SK-N-MC (cell line): ENCODE results near the gene PCP4L1.

ENCODE experiments used
- DNase-seq: peaks from one replicate; pipeline ENCODE4 v3.0.0-alpha.2; 2011; ENCODE audit warnings: low read depth, low spot score
- H3K27ac ChIP-seq: fragments of 200-600 bp; sonication (generic); 2 replicates; pipeline ENCODE4 v1.5.1; 2016; ENCODE audit warnings: mixed run types
- H3K36me3 ChIP-seq: fragments of 200-600 bp; sonication (generic); 2 replicates; pipeline ENCODE4 v1.6.1; 2017; ENCODE audit warnings: antibody characterized with exemption, low read length, mixed read lengths; ENCODE audit not compliant: insufficient read depth
- H3K4me3 ChIP-seq: fragments of 200-600 bp; sonication (generic); 2 replicates; pipeline ENCODE4 v1.5.1; 2016
- H3K9ac ChIP-seq: fragments of 200-600 bp; sonication (generic); 2 replicates; pipeline ENCODE4 v1.8.0; 2017; ENCODE audit warnings: mixed run types, mixed read lengths; ENCODE audit not compliant: insufficient read length
- H3K9me3 ChIP-seq: fragments of 200-600 bp; sonication (generic); 2 replicates; pipeline ENCODE4 v1.6.1; 2017; ENCODE audit warnings: low read depth, mild to moderate bottlenecking, antibody characterized with exemption, low read length, moderate library complexity, mixed read lengths
- EZH2 ChIP-seq: fragments of 200-600 bp; sonication (generic); IDR thresholded peaks from one replicate; pipeline ENCODE4 v1.6.1; 2017; ENCODE audit warnings: antibody characterized with exemption
- FOXP2 ChIP-seq: optimal IDR thresholded peaks from 2 replicates; pipeline ENCODE3; 2011; ENCODE audit warnings: mild to moderate bottlenecking, moderate library complexity; ENCODE audit not compliant: insufficient read depth; ENCODE audit errors: extremely low read length, control extremely low read depth
- POLR2AphosphoS5 ChIP-seq: IDR thresholded peaks from 2 replicates; pipeline ENCODE4 v1.6.1; 2012; ENCODE audit warnings: mild to moderate bottlenecking, low read depth, low read length, borderline replicate concordance

Gene PCP4L1

GRCh38 chr1:161259765-161260164 is 1.2 kb downstream of the PCP4L1 start:
- DNase-seq = no peak
- no peak overlapping the region for H3K4me3 ChIP-seq
- no peaks in the 10 kb centered on the region for H3K36me3 ChIP-seq
- H3K9me3 ChIP-seq = no peaks in the 10 kb centered on the region
- TF ChIP-seq POLR2AphosphoS5 (no peak), EZH2 (no peak)
- no peak overlapping the region for H3K9ac ChIP-seq
- H3K27ac ChIP-seq = no peak overlapping the region

- TF ChIP-seq FOXP2 (no peak), EZH2 (no peak)
- Histone ChIP-seq H3K9me3 (no peaks in the 10 kb centered on the region), H3K27ac (no peak overlapping the region), H3K4me3 (no peak overlapping the region), H3K9ac (no peak overlapping the region), H3K36me3 (no peaks in the 10 kb centered on the region)
- no peak for DNase-seq
Observed at GRCh38 chr1:161260376-161261260, 2.1 kb downstream of the PCP4L1 start.

- DNase-seq = no peak
- Histone ChIP-seq H3K4me3 (no peak overlapping the region), H3K36me3 (no peaks in the 10 kb centered on the region), H3K9ac (no peak overlapping the region), H3K27ac (no peak overlapping the region), H3K9me3 (no peaks in the 10 kb centered on the region)
- no peak for TF ChIP-seq FOXP2
- no peak for TF ChIP-seq POLR2AphosphoS5
- TF ChIP-seq EZH2 = no peak
Observed at GRCh38 chr1:161261261-161262235, 3.0 kb downstream of the PCP4L1 start.

DNA sequence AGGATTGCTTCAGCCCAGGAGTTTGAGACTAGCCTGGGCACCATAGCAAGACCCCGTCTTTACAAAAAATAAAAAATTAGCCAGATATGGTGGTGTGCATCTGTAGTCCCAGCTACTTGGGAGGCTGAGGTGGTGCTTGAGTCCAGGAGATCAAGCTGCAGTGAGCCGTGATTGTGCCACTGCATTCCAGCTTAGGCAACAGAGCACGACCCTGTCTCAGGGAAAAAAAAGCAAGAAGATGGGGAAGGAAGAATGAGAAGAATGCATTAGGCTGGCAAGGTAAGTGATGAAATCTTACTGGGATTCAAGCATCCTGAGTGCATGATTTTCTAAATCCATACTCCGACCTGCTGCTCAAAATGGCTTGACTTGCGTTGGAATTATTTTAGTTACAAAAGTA is 6.8 kb downstream of the PCP4L1 start:
- TF ChIP-seq POLR2AphosphoS5 = no peak
- TF ChIP-seq FOXP2 = no peak
- DNase-seq = no peak
- H3K36me3 ChIP-seq = no peaks in the 10 kb centered on the region

GRCh38 chr1:161266202-161266601 is 7.7 kb downstream of the PCP4L1 start:
- DNase-seq = no peak
- Histone ChIP-seq H3K27ac (no peak overlapping the region), H3K36me3 (no peaks in the 10 kb centered on the region)

More for the DNA sequence above, 6.8 kb downstream of the PCP4L1 start:
- Histone ChIP-seq H3K9ac (no peak overlapping the region), H3K27ac (no peak overlapping the region), H3K9me3 (no peaks in the 10 kb centered on the region), H3K4me3 (no peak overlapping the region)

DNA sequence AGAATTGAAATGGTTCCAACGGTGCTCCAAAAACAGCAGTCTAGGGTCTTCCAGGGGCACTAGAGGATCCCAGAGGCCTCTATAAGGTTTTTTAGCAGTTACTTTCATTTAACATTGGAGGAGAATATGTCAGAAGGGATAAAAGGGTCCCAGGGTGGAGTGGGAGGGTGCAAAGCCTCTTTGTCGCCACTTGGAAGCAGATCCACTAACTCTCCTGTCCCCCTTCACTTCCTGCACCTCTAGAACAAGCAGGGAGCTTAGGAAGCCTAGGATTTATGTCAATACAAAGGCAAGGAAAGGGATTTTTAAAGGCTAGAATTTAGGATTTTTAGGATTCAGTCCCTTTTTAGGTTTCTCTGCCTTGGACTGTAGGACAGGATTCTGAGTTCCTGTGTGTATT is 8.3 kb downstream of the PCP4L1 start:
- H3K4me3 ChIP-seq = no peak overlapping the region
- DNase-seq = no peak
- H3K9me3 ChIP-seq = no peaks in the 10 kb centered on the region
- TF ChIP-seq POLR2AphosphoS5 = no peak
- no peak overlapping the region for H3K9ac ChIP-seq
- no peaks in the 10 kb centered on the region for H3K36me3 ChIP-seq
- H3K27ac ChIP-seq = no peak overlapping the region

More at GRCh38 chr1:161266202-161266601, 7.7 kb downstream of the PCP4L1 start:
- Histone ChIP-seq H3K9ac (no peak overlapping the region), H3K9me3 (no peaks in the 10 kb centered on the region), H3K4me3 (no peak overlapping the region)
- TF ChIP-seq POLR2AphosphoS5 = no peak
- TF ChIP-seq FOXP2 = no peak
- no peak for TF ChIP-seq EZH2

DNA sequence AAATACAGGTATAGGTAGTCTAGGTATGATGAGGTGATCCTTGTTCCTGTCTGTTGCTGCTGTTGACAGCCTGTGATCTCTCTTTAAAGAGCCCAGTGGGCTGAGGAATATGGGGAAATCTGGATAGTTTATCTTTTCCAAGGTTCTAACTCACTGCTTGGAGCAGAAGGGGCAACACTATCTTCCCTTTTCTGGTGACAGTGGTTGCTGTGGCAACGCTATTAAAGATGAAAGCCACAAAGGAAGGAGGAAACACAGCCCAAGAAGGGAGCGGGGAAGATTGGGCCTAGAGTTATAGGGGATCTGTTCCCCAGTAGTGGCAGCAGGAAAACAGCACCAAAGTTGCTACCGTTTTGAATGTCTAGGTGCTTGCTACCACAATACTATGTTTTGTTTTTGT is 8.8 kb downstream of the PCP4L1 start:
- H3K27ac ChIP-seq = no peak overlapping the region
- no peaks in the 10 kb centered on the region for H3K9me3 ChIP-seq
- H3K4me3 ChIP-seq = no peak overlapping the region
- TF ChIP-seq POLR2AphosphoS5 (no peak), FOXP2 (no peak), EZH2 (no peak)
- H3K36me3 ChIP-seq = no peaks in the 10 kb centered on the region
- H3K9ac ChIP-seq = no peak overlapping the region
- no peak for DNase-seq

- DNase-seq = no peak
- Histone ChIP-seq H3K9ac (no peak overlapping the region), H3K9me3 (no peaks in the 10 kb centered on the region), H3K27ac (no peak overlapping the region), H3K36me3 (no peaks in the 10 kb centered on the region), H3K4me3 (no peak overlapping the region)
- TF ChIP-seq EZH2 (no peak), FOXP2 (no peak), POLR2AphosphoS5 (no peak)
Observed at GRCh38 chr1:161273402-161273801, 14.9 kb downstream of the PCP4L1 start.

DNA sequence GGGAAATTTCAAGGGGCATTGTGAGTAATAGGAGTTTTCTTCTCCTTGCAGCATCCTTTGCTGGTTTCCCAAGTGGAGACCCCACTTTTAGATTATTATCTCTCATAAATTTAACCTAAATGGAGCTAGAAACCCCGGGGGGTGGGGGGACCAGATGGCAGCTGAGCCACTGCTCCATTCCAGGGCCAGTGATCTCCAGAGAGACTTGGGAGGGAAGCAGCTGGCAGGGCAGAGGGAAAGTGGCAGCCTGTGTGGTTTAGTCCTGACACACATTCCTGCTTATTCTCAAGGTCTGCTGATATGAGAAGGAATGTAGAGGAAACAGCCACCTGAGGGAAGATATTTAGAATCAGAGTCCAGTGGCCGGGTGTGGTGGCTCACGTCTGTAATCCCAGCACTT is 16.3 kb downstream of the PCP4L1 start:
- Histone ChIP-seq H3K4me3 (no peak overlapping the region), H3K9me3 (no peaks in the 10 kb centered on the region), H3K9ac (no peak overlapping the region), H3K36me3 (no peaks in the 10 kb centered on the region), H3K27ac (no peak overlapping the region)
- no peak for TF ChIP-seq EZH2
- no peak for DNase-seq
